Measurements from ENCODE around the gene MAGI1.
"Not testable (repeated sequence)": the region's sequence is repeated elsewhere in the genome, so short reads cannot be mapped to it uniquely, and the experiment has no call there.

MAGI1 gene

DNA sequence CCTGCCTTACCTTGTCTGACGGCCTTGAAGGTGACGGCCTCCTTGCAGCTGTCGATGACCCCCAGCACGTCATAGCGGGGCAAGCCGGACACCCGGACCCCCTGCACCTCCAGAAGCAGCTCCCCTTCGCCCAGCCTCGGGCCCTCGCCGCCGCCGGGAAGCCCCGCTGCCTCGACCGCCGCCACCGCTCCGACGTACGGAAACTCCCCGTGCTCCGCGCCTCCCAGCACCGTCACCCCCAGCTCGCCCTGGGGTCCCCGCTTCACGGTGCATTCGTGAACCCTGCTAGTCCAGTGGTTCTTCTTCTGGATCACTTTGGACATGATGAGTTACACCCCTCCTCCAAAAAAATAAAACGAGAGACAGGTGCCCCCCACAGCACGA lies 740 bp downstream of the MAGI1 start:
- DNase-seq = peak in 1 of 2 donors; percentile 24

DNA sequence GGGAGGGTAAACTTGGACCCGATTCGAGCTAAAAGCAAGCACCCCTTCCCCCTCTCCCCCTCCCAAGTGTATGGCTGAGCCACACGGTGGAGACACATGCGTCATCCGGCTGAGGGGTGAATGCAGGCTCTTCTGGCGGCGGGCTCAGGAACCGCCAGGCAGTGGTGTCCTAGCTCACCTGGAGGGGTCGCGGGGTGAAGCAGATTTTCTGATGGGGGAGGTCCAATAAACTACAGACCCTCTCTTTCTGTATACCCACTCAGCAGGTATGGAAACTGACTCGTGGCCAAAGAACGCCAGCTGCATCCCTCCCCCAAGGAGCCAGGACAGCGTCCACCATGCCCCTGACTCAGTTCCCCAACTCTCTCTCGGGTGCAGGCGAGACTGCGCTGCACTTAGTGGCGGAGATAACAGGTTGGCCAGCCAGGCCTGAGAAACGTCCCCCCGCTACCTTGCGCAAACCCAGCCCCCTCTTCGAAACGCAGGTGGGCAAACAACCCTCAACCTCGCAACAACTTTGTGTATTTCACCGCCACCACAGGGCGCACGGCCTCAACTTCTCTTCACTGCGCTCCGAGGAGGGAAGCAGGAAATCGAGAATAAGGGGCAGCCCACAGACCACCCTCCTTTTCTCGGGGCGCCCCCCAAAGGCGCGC lies 1.3 kb downstream of the MAGI1 start:
- no peak for DNase-seq

DNA sequence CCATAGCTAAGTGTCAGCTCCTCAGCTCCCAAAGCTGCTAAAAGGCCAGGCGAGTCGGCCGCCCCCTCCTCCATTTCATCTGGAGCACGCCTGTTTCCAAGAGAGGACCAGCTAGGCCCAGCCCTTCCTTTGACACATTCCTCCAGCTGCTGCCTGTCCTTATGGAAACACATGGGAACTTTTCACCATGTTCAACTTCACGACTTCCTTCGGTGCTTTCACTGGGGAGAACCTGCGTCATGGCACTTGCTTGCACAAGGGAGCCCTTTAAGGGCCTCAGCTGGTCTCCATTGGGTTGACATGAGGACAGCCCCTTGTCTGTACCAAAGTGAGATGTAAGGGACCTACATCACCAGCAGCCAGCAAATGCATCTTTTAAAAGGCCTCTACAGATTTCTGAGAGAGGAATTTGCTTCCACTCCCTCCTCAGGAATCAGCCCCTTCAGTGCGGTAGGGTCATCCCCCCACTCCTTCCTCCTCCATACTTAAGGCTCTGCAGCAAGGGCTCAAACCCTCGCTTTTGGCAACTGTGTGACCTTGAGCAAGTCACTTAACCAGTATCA lies 2.1 kb downstream of the MAGI1 start:
- DNase-seq = no peak

DNA sequence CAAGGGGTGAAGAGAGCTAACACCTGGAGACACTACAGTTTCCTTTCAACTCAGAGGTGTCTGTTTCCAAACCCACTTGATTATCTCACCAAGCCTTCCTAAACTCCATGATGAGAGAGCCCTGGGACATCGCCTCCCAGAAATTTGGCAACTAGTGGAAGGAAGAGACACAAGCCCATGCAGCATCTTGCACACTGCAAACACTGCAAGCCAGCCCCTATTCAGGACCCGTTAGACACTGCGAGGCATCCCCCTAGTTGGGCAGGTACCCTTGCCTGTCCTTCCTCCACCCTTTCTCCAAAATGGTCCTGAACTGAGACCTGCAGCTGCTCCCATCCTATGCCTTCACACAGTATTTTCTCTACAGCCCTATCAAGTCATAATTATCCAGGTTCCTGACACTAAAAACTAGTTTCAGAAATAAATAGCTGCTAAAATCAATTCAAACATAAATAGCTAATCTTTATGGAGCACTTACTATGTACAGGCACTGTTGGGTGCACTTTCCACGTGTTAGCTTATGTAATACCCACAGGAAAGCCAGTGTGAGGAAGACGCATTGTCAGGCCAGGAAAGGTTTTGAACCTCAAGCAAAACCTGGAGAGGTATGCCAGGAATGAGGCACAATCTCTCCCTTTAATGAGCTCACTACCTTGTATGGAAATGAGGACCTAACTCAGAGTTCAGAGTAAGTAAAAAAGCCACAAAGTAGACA lies 2.8 kb downstream of the MAGI1 start:
- DNase-seq = no peak

DNA sequence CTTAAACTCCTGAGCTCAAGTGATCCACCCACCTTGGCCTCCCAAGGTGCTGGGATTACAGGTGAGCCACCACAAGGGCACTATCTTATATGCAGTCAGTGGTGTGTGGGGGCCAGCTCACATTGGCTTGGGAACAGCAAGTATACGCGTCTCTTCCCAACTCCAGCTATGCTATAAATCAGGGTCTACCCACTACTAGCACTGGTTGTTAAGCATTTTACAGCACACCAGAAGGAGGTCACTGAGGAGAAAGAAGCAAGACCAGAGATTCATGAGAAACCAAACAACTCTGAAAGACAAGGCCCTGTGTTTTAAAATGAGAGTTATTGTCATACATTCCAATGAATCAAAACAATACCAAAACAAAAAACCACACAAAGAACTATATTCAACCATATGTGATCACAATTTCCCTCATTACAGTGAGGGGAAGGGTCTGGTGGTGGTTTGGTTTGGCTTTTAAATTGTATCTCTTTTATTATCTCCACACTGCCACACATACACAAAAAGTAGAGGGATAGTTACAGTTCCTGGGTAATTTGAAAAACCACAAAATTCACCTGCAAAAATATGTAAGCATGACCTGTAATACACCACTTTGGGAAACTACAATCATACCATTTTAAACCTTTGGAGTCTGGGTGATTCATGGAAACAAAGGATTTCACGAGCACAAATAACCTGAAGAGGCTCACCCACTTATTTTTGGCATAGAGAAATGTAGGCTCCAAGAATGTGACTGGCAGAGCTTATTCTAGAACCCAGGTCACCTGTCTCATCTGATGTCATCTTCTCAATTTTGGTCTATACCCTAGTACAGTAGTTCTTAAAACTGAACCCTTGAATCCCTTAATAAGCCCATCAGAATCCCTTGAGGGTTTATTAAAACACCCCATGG lies 5.2 kb downstream of the MAGI1 start:
- DNase-seq = no peak

DNA sequence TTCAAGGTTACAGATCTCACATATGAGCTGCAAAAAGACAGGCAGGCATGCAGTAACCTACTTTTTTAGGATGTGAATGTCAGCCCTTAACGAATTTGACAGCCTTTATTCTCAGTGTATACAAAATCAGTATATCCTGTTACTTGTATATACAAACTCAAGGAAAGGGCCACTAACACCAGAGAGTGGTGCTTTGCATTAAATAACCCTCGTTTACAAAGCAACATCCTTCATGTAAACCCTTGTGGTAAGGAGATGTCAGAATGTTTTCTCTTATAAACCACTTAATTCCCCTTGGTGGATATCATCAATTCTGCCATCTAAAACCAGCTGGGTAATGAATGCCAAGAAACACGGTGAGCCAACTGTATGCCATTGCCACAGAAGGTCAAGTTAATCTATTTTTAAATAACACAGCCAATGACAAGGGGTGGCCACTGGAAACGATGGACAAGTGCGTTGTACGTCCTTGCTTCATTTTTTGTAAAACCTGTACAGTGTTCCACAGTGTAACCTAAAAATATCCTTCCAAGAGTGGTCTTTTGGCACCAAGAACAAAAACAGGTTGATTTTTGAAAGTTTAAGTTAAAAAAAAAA lies 7.5 kb downstream of the MAGI1 start:
- DNase-seq = no peak

DNA sequence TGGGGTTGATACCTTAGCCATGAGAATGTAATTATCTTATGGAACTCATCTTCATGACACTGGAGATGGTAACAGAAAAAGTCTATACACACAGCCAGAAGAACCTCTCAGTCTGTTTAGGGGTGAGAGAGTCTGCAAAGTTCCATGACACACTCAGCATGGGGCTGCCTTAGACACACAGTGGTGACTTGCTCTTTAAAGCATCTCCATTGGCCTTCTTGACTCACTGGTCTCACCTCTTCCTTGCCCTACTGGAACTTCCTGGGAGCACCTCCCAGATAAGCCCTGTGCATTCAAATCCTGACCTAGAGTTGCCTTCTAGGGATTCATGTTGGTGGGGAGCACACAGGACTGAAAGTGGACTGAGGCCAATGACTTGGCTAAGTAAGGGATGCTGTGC lies 9.3 kb downstream of the MAGI1 start:
- DNase-seq = no peak

DNA sequence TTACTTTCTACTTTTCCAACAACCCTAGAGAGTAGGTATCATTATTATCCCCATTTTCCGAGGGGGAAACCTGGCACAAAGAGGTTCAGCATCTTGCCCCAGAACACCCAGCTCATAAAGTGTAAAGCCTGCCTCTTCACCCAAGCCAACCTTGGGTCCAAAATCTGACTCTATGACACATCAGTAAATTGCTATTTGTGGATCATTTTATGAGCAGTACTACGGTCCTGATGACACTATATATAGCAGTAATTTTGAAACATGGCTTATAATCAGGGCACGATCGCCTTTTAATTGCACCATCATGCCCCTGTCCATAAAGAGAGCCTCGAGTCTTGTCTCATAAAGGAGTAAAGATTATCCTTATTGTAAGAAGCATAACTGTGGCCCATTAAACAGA lies 9.7 kb downstream of the MAGI1 start:
- no peak for DNase-seq

DNA sequence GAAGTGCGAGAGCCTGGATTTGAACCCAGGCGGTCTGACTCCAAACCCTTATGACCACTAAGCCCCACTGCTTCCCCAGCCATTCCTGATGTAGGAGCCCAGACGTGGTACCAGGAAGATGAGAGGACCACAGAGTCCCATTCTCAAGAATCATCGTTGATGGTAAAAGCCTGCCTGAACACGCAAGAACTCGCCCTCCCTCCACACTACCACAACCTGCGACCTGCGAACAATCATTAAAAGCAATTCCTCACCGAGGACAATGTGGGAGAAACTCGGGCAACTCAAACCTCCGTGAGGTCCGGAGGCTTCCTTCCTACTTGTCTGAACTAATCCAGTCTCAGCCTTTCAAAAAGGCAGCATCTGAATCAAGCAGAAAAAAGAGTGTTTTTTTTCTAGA lies 10.3 kb downstream of the MAGI1 start:
- no peak for DNase-seq

DNA sequence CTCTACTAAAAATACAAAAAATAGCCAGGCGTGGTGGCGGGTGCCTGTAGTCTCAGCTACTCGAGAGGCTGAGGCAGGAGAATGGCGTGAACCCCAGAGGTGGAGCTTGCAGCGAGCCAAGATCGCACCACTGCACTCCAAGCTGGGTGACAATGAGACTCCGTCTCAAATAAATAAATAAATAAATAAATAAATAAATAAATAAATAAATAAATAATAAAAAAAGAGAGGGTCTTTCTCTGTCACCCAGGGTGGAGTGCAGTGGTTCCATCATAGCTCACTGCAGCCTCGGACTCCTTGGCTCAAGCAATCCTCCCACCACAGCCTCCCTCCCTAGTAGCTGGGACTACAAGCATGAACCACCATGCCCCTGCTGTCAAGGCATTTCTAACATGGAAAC lies 11.6 kb downstream of the MAGI1 start:
- DNase-seq = not testable (repeated sequence)

DNA sequence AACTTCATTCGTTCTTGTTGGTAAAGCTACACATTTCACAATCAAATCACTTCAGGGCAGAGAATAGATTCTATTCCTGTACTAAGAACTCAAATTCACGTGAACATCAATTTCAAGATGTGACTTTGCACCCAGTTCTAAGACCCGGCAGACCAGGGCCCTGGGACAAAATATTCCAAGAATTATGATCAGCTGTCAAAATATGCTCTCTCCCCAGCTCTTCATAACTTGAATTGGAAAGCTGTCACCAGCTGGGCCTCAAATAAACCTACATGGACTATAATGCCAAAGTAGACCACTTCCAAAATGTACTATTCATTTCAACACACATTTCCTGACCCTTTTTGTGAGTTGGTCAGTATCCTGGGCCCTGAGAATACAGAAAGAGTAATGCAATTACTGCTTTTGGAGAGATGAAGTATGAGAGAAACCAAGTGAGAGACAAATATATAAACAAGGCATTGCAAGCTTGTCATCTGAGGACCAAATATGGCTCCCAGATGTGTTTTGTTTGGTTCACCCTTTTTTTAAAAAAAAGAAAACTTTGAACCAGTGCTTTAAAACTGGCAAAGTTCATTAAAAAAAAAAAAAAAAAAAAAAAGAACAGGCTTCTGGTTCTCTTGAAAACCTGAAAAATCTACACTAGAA lies 14.9 kb downstream of the MAGI1 start:
- DNase-seq = no peak

DNA sequence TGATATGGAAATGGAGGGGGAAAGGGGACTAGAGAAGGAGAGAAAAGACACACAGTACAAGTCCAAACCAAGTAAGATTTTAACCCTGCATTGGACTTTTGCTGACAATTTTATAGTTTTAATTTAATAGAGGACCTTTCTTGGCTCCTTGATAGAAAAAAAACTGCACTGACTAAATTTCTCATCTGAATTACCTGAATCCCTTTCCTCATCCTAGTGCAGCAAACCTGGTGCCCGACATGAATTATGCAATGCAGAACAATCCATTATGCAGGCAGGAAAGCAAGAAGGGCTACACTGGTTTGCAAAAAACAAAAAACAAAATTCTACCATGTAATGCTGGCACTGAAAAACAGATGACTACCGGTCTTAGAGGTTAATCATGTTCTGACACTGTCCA lies 15.5 kb downstream of the MAGI1 start:
- DNase-seq = no peak

DNA sequence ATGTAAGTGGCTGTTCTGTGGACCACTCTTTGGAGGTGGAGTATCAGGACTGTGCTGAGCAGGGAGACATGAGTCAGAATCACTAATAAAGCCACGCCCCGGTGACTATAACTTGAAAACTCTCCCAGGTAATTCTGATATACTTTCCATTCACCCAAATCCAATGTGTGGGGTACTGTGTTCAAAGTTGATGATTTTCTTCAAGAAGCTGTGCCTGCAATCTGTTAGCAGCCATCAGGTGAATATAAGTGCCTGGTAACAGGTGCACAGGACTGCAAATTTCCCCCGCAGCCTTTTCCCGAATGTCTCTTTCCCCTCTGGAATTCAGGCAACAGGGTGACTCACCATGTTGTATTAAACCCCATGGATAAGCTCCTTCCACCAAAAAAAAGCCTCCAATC lies 17.0 kb downstream of the MAGI1 start:
- no peak for DNase-seq

DNA sequence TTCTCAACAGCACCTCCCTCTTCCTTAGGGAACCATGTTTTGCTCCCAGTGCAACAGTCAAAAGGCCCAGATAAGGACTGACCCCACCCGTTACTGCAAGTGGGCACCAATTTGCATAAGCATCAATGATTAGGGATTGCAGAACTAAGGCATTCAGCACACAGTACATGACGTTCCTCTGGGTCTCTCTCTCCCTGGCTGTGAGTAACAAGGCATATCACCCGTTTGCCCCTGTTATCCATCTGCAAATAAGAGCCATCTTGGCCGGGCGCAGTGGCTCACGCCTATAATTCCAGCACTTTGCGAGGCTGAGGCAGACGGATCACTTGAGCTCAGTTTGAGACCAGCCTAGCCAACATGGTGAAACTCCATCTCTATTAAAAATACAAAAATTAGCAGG lies 18.8 kb downstream of the MAGI1 start:
- DNase-seq = no peak

DNA sequence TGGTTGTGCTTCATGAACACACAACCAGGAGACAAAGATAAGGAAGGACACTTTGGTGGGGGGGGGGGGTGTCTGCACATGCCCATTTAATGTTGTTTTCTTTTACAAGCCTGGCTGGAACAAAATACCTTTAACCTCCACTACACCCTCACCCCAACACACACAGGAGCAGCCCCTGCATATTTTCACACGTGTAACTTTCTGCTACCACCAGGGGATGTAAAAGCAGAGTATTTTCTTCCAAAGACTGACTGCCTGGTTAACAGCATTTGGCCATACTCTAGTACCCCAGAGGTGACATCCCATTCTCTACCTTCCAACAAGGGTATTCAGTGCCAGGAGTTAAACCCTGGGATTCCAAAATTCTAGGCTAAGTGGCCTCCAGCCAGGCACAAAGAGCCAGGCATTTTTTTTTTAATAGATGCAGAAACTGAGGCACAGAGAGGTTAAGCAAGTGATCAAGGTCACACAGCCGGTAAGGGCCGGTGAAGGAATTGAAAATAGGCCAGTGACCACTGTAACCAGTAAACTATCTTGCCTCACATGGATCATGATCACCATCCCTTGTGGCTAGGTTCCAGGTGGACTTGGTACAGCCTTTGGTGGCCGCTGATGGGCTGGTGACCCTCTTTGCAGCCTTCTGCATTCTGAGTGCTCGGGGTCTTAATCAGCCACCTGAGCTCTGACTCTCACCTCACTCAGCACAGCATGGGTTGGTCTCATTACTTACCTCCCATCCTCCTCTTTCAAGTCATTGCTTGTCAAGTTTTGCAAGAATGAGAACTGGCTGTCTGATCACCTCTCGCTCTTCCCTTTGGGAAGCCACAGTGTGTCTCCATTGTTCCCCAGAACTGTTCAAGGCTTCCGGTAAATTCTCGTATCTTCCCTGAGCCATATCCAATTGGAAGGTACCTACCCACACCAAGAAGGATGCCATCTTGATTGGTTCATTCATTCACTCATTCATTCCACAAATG lies 20.4 kb downstream of the MAGI1 start:
- DNase-seq = no peak

DNA sequence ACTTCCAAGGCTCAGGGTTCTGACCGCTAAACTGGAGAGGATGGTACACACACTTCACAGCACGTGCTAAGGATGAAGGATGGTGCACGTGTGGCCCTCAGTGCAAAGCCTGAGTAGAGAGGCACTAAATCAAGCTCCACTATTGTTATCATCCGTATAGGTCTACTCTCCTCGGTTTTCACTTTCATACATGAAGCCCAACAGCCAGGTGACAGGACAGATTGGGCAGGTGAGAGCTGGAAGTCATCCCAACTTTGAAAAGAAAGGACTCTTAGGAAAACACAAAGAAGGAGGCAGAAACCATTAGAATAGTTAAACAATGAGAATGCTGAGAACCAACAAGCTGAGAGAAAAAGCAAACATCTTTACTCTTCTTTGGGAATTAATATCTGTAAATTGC lies 21.1 kb downstream of the MAGI1 start:
- DNase-seq = no peak

DNA sequence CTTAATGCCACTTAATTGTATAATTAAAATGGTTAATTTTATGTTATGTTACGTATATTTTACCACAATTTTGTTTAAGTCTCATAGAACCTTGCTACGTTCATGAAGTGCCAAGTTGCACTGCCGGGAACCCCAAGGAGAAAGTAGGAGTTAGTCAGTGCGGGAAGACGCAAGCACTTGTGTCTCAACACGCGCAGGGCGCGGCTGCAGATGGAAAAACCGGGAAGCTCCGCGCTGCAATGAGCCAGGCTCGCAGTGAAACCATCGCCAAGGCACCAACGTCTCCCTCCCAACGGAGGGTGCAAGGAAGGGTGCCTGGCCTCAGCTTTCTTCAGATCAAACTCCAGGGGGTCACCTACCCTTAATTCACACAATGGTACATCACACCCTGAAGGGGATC lies 21.6 kb downstream of the MAGI1 start:
- no peak for DNase-seq

DNA sequence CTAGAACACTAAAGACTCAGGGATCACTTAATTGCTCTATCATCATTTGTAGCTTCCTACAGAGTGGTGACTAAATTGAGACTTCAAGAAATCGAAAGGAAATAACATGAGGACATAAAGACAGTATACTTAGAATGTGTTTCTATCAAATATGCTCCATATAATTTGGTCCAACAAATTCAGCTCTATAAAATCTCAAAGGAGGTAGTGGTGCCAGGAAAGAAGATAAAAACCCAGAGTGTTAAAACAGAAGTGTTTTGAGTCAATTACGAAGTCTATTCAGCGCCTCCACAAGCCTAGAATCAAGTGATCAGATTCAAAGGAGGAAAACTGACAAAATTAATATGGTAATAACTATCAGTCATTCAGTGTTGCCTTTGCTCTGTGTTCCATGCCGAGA lies 22.9 kb downstream of the MAGI1 start:
- DNase-seq = no peak

DNA sequence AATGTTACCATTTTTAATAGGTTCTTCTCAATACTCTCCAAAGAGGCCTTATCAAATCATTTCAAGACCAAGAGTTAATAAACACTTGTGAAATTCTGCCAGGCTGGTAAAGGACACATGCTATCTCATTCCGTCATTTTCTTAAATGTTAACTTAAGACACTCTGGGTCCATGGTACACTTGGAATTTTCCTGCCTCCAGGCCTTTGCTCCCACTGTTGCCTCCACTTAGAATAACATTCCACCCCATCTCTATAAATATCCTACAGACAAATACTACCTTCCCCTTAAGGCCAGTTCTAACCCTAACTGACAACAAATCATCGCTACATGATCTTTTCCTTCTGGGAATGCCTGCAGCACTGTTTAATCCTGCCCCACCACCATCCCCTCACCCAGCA lies 24.1 kb downstream of the MAGI1 start:
- DNase-seq = no peak

DNA sequence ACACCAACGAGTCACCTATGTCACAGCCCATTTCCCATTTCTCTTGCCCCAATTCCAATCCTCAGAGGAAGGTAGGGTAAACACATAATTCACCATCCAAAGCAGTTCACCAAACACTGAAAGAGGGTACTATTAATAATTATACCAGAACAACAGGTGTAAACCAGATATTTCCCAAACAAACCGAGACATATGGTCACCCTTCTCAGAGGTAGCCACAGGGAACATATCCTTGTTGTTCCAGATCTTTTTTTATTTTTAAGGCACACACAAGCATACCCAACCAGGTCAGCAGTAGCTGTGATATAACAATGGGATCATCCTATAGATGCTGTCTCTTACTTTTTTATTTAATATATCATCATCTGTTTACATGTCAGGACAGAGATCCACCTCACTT lies 24.7 kb downstream of the MAGI1 start:
- no peak for DNase-seq

DNA sequence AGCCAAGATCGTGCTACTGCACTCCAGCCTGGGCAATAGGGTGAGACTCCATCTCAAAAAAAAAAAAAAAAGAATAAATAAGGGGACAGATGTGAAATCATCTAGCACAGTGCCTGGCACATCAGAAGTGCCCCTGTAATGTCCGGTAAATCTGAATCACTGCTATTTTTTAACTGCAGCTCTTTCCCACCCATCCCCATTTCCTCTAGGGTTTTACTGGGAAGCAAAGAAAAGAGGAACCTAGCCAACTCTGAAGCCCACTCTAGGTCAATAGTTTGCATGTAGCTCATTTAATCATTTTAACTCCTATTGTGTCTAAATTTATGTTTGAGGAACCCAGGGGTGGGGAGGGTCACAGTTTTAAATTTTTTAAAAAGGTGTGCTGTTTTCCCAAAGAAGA lies 26.0 kb downstream of the MAGI1 start:
- DNase-seq = no peak

All from stimulated activated CD4-positive, alpha-beta T cell treated with anti-CD3 and anti-CD28 coated beads, Interleukin-2, amount 100 ng/mL, for 24 hours (primary cell).